Suprapubic skin (tissue), 4 donors: ENCODE results near the gene DGCR2. TPM values are rescaled to one million over a fixed set of nuclear protein-coding genes. Genes with fewer than 3 reads are reported as not detected.

Experiments used
- DNase-seq, 2 donors: peaks; one replicate each; pipeline ENCODE4 v3.0.0-alpha.2; 2019; ENCODE audit warnings: low spot score in 2 of 2
- H3K27ac ChIP-seq: fragments of 200-600 bp; sonication (generic); one replicate; pipeline ENCODE4 v1.5.1; 2019
- H3K27me3 ChIP-seq: fragments of 200-600 bp; sonication (generic); one replicate; pipeline ENCODE4 v1.5.1; 2019
- H3K36me3 ChIP-seq: fragments of 200-600 bp; sonication (generic); one replicate; pipeline ENCODE4 v1.5.1; 2019
- H3K4me1 ChIP-seq: fragments of 200-600 bp; sonication (generic); one replicate; pipeline ENCODE4 v1.5.1; 2019
- H3K4me3 ChIP-seq: fragments of 200-600 bp; sonication (generic); one replicate; pipeline ENCODE4 v1.5.1; 2019; ENCODE audit warnings: mild to moderate bottlenecking
- H3K9me3 ChIP-seq: fragments of 200-600 bp; sonication (generic); one replicate; pipeline ENCODE4 v1.5.1; 2019
- EP300 ChIP-seq: sonication (generic); formaldehyde crosslinking; IDR thresholded peaks from one replicate; pipeline ENCODE4 v1.6.1; 2017; ENCODE audit warnings: antibody characterized with exemption
- POLR2A ChIP-seq, 2 donors: fragments of 450-650 bp; IDR thresholded peaks; one replicate each; pipeline ENCODE4 v1.6.1; 2017; ENCODE audit warnings: antibody characterized with exemption in 2 of 2, mild to moderate bottlenecking in 2 of 2, moderate library complexity in 2 of 2
- POLR2AphosphoS5 ChIP-seq, 3 donors: sonication (generic); formaldehyde crosslinking; IDR thresholded peaks; one replicate each; pipeline ENCODE4 v1.6.1; 2017; ENCODE audit warnings: antibody characterized with exemption in 3 of 3
- WGBS: methylation state at CpG from one replicate; pipeline ENCODE4 v1.1.5; 2018; 5-methylcytosine and 5-hydroxymethylcytosine counted together
- total RNA-seq, 4 donors: library from RNA; depleted of rRNA; stranded (reverse); fragments of >200 nt; gene quantifications; one replicate each; pipeline ENCODE4 v1.1.0, GENCODE V29; 2016
- TF ChIP-seq, protein P1 (sequence below), 2 donors: fragments of 200-600 bp in 1 of 2; fragments of 450-650 bp in 1 of 2; sonication (generic) in 1 of 2; IDR thresholded peaks; one replicate each; pipeline ENCODE4 v1.5.1; 2016 to 2019; ENCODE audit warnings: antibody characterized with exemption in 2 of 2, mild to moderate bottlenecking in 1 of 2, moderate library complexity in 1 of 2

The DGCR2 gene
- total RNA-seq, 4 donors from 2014 or later: 115 to 172 (median 130) TPM

DNA sequence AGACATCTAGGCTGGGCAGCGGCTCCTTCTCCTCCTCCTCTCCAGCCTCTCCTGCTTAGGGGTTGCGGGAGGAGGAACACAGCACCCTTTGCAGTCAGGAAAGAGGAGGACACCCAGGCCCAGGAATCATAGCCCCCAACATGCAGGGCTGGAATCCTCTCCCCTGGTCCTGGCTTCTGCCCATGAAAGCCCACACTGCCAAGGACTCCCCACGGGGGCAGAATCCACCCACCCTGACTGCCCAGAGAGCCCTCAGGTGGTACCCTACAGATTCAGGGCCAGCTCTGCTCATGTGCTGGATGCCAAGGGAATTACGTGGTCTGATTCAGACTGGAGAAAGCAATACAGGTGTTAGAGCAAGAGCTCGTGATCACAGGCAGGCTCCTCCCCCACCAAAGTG is 17.8 kb upstream of the DGCR2 start:
- H3K27me3 ChIP-seq: no peaks in the 10 kb centered on the region
- no peaks in the 10 kb centered on the region for H3K9me3 ChIP-seq
- TF ChIP-seq, protein P1, sequence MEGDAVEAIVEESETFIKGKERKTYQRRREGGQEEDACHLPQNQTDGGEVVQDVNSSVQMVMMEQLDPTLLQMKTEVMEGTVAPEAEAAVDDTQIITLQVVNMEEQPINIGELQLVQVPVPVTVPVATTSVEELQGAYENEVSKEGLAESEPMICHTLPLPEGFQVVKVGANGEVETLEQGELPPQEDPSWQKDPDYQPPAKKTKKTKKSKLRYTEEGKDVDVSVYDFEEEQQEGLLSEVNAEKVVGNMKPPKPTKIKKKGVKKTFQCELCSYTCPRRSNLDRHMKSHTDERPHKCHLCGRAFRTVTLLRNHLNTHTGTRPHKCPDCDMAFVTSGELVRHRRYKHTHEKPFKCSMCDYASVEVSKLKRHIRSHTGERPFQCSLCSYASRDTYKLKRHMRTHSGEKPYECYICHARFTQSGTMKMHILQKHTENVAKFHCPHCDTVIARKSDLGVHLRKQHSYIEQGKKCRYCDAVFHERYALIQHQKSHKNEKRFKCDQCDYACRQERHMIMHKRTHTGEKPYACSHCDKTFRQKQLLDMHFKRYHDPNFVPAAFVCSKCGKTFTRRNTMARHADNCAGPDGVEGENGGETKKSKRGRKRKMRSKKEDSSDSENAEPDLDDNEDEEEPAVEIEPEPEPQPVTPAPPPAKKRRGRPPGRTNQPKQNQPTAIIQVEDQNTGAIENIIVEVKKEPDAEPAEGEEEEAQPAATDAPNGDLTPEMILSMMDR (IDR thresholded peaks at IDR 0.05): no peak

DNA sequence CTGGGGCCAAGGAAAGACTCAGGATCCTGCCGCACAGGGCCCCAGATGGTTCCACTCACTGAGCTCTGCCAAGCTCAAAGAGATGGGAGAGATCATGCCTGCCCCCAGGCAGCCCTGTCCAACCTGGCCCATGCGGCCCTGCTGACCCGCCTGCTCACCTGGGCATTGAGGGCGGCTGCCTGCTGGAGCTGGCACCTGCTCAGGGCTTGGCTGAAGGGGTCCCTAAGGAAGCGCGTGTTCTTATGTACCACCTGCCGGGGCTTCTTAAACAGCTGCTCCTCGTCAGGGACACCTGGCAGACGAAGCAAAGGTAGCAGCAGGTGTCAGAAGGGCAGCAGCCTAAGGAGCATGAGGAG is 16.8 kb upstream of the DGCR2 start:
- Histone ChIP-seq H3K27me3 (no peaks in the 10 kb centered on the region), H3K4me1 (peaks cover 7% of the 10 kb centered on the region), H3K27ac (no peak overlapping the region), H3K4me3 (no peak overlapping the region), H3K9me3 (no peaks in the 10 kb centered on the region), H3K36me3 (peaks cover 89% of the 10 kb centered on the region)
- TF ChIP-seq POLR2AphosphoS5 (IDR thresholded peaks at IDR 0.05) (no peak), POLR2A (IDR thresholded peaks at IDR 0.05) (no peak), EP300 (no peak)
- TF ChIP-seq, protein P1 (IDR thresholded peaks at IDR 0.05): no peak
- WGBS: 94% methylated on average over 8 of the region's 9 CpGs
- no peak for DNase-seq

More for the DNA sequence above, 17.8 kb upstream of the DGCR2 start:
- no peak for DNase-seq
- Histone ChIP-seq H3K4me3 (no peak overlapping the region), H3K36me3 (peaks cover 79% of the 10 kb centered on the region), H3K27ac (no peak overlapping the region), H3K4me1 (peaks cover 9% of the 10 kb centered on the region)
- 85% methylated on average over 5 of the region's 5 CpGs for WGBS

DNA sequence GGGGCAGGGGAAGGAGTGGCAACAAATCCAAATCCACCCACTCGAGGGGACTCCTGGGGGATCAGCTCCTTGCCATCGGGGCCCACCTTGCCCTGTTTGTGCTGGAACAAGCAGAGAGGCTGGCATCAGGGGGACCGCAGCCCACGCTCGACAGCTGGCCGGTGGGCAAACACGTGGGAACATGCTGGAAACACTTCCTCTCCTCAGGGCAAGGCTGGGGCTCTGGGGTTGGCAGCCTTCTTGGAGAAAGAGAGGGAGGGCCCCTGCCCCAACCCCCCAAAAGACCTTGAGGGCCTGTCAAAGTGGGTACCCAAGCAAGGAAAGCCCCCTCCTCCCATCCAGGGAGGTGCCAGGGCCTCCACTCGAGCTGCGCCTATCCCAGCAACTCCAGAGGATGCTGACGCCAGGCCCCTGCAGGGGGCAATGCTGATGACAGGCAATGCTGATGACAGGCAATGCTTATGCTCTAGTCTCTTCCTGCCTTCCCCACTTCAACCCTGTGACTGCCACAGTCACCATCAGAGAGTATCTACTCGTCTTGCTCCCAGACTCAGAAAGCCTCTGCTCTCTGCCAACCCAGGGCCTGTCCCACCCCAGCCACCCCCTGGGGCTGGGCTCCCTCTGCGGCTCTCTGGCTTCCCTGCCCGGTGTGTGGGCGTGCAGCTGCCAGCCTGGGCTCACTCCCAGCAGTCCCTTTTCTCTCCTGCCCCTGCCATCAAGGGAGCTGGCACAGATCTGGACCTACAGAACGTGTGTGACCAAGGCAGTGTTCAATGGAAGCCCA is 16.2 kb upstream of the DGCR2 start:
- H3K36me3 ChIP-seq: peaks cover 95% of the 10 kb centered on the region
- no peak for DNase-seq
- no peak overlapping the region for H3K27ac ChIP-seq
- H3K9me3 ChIP-seq: no peaks in the 10 kb centered on the region
- peaks cover 1% of the 10 kb centered on the region for H3K4me1 ChIP-seq
- TF ChIP-seq EP300: no peak
- no peak for TF ChIP-seq POLR2AphosphoS5 (IDR thresholded peaks at IDR 0.05)
- TF ChIP-seq POLR2A (IDR thresholded peaks at IDR 0.05): no peak
- TF ChIP-seq, protein P1 (IDR thresholded peaks at IDR 0.05): no peak
- no peaks in the 10 kb centered on the region for H3K27me3 ChIP-seq
- H3K4me3 ChIP-seq: no peak overlapping the region
- WGBS: 85% methylated on average over 5 of the region's 15 CpGs

DNA sequence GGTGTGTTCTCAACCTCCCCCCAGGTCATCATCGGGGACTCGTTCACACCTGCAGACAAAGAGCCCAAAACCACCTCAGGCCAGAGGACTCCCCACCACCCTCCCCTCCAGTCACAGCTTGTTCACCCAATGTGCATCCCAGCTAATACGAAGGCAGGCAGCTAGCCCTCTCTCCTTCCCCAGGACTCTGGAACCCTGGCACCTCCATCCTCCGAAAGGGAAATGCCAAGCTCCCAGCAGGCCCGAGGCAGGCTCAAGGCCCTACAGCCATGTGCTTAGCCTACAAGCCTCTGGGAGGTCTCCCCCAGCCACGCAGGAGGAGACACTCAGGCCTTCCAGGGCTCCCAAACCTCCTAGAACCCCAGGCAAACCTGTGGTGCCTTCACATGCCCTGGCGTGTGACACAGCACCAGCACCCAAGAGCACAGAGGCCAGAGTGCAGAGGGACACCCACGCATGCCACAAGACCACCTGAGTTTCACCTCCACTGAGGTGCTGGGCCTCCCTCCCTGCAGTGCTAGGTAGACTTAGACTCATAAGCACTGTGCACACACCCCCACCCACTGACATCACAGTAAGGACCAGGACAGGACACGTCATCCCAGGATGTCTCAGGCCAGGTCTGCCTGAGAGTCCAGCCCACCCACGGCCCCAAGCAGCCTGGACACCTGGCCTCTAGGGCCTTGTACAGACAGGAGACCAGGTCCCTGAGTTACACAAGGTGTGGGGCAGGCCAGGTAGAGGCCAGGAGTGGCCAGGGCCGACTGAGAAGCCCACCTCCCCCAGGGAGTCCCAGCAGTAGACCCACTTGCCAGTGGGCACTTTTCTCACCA is 15.4 kb upstream of the DGCR2 start:
- Histone ChIP-seq H3K4me3 (no peak overlapping the region), H3K27ac (no peak overlapping the region), H3K27me3 (no peaks in the 10 kb centered on the region), H3K36me3 (peaks cover 100% of the 10 kb centered on the region), H3K4me1 (no peaks in the 10 kb centered on the region), H3K9me3 (no peaks in the 10 kb centered on the region)
- 90% methylated on average over 5 of the region's 11 CpGs for WGBS
- no peak for DNase-seq
- TF ChIP-seq, protein P1 (IDR thresholded peaks at IDR 0.05): no peak
- TF ChIP-seq POLR2AphosphoS5 (IDR thresholded peaks at IDR 0.05): no peak
- TF ChIP-seq POLR2A (IDR thresholded peaks at IDR 0.05): no peak
- TF ChIP-seq EP300: no peak

DNA sequence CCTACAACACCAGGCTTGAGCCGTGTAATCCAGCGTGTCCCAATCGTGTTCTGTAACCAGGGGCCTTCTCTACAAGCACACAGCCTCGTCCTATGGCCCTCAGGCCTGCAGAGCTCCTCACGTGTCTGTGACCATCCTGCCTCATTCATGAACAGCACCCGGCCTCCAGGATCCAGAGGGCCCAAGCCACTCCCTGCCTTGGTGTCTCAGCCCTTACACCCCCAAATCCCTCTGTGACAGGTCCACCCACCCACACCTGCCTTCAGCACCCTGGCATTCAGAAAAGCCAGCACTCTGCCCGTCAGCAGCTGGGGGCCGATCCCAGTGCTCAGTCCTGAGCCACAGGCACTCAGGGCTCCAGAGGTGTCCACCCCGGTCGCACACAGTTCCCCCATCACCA is 14.7 kb upstream of the DGCR2 start:
- no peaks in the 10 kb centered on the region for H3K4me1 ChIP-seq
- TF ChIP-seq POLR2A (IDR thresholded peaks at IDR 0.05) (no peak), EP300 (no peak), POLR2AphosphoS5 (IDR thresholded peaks at IDR 0.05) (no peak)
- TF ChIP-seq, protein P1 (IDR thresholded peaks at IDR 0.05): no peak
- WGBS: 97% methylated on average over 10 of the region's 10 CpGs

More for the DNA sequence above, 14.7 kb upstream of the DGCR2 start:
- H3K27ac ChIP-seq: no peak overlapping the region
- no peaks in the 10 kb centered on the region for H3K9me3 ChIP-seq
- no peak for DNase-seq
- peaks cover 94% of the 10 kb centered on the region for H3K36me3 ChIP-seq
- H3K4me3 ChIP-seq: no peak overlapping the region
- H3K27me3 ChIP-seq: no peaks in the 10 kb centered on the region
